ENCODE data around the gene RPL19.
"Not testable (repeated sequence)": the region's sequence is repeated elsewhere in the genome, so short reads cannot be mapped to it uniquely, and the experiment has no call there.

Gene RPL19

DNA sequence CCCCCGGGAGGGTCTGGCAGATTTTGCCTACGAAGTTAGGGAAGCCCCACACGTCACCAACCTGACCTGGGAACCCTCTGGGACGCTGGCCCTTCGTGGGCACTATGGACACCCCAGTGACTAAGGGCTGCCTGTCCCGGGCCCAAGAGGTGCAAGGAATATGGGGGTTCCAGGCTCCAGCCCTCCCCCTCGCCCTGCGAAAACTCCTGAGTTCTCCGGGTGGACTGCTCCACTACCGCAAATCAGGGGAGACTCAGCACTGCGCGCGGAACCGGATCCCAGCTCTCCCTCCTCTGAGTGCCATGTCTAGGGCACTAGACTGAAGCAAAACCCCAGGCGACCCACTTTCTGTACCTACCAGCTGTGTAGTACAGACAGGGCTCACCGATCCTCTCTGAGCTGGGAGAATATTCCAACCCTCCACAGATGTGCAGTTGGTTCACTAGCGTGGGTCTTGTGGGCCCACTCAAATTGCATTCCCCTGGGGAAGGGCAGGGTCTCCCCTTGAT, 34.2 kb upstream of the RPL19 start, which contains the start of gene ARL5C:
Gene ARL5C (minus strand): TSS at position 321 of the 509 bp plus-strand sequence. CDS start 401 bp downstream, outside the sequence.
- ChIA-PET POLR2A (no interaction called here), CTCF (interaction anchor here (0.9 to 10.9 kb wide), 17 partner anchors 8 to 286 kb away, joined by 3 to 208 read pairs (median 6); partner anchors contain the start of gene PLXDC1)
- TF ChIP-seq, protein P1, sequence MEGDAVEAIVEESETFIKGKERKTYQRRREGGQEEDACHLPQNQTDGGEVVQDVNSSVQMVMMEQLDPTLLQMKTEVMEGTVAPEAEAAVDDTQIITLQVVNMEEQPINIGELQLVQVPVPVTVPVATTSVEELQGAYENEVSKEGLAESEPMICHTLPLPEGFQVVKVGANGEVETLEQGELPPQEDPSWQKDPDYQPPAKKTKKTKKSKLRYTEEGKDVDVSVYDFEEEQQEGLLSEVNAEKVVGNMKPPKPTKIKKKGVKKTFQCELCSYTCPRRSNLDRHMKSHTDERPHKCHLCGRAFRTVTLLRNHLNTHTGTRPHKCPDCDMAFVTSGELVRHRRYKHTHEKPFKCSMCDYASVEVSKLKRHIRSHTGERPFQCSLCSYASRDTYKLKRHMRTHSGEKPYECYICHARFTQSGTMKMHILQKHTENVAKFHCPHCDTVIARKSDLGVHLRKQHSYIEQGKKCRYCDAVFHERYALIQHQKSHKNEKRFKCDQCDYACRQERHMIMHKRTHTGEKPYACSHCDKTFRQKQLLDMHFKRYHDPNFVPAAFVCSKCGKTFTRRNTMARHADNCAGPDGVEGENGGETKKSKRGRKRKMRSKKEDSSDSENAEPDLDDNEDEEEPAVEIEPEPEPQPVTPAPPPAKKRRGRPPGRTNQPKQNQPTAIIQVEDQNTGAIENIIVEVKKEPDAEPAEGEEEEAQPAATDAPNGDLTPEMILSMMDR (IDR thresholded peaks at IDR 0.05; ENCODE audit: insufficient read depth, low read length, missing control alignments): no peak
- no peak for DNase-seq (ENCODE audit: low read depth, low spot score)
- peak within 1 kb of the TSS; percentile 55 for H3K4me3 ChIP-seq (ENCODE audit: low read depth, low read length)

DNA sequence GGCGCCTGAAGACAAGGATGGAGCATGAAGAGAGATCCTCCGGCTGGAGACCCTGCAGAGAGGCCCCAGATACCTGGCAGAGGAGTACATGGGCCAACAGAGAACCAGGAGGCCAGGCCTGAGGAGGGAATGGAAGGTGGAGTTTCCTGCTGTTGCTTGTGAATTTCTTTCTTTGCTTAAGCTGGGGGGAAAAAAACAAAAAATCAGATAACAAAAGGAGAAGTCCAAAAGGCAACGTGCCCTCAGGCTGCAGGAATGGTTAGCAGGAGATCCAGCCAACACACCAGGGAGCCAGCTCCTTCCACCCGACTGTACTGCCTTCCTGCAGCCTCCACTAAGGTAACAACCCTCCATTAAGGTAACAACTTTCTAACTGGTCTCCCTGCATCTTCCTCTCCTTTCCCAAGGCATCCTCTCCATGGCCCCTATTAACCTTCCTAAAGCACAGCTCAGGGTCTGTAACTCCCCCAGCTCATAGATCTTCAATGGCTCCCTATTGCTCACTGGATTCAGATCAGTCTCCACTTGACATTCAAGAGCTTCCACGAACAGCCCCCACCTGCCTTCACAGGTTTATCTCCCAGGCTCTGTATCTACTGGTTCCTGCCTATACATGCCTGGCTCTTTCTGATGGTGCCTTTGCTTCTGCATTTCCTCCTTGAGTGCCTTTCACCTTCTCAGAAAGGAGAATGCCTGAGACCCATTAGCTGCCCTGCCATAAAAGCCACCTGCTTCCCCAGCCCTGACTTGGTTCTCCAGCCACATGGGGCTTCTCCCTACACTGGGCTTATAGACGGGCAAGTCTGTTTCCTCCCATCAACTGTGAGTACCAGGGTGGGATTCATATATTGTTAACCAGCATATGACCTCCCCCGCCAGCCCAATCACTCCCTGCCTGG, 33.4 kb upstream of the RPL19 start:
- H3K4me3 ChIP-seq (ENCODE audit: low read depth, low read length): no peak overlapping the region
- CTCF ChIA-PET: interaction anchor here (0.7 to 10.9 kb wide), 14 partner anchors 9 to 286 kb away, joined by 3 to 208 read pairs (median 6); partner anchors contain the start of gene PLXDC1
- no peak for DNase-seq (ENCODE audit: low read depth, low spot score)
- TF ChIP-seq, protein P1 (IDR thresholded peaks at IDR 0.05; ENCODE audit: insufficient read depth, low read length, missing control alignments): no peak
- POLR2A ChIA-PET: interaction anchor here (0.6 kb wide), 1 partner anchor 234 kb away, joined by 3 read pairs; no protein-coding TSS in a partner anchor

DNA sequence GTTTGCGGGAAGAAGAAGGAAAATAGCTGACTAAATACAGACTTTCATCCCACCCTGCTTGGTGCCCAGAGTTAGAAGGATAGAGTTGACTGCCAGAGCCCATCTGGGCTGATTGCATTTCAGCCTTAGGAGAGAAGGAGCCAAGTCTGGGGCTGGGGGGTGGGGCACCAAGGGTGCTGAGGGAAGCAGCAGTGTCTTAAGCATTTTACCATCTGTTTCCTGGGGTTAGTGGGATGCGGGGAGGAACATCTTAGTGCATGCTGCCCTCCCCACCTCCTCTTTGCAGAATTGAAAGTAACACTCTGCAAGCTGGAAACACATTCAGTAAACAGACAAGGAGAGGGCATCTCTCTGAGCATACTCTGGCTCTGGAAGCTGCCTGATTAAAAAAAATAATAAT, 32.6 kb upstream of the RPL19 start:
- ChIA-PET CTCF (interaction anchor here (0.6 to 10.9 kb wide), 12 partner anchors 7 to 308 kb away, joined by 3 to 208 read pairs (median 4); partner anchors contain the start of gene PLXDC1), POLR2A (interaction anchor here (0.6 kb wide), 1 partner anchor 234 kb away, joined by 3 read pairs; no protein-coding TSS in a partner anchor)
- TF ChIP-seq, protein P1 (IDR thresholded peaks at IDR 0.05; ENCODE audit: insufficient read depth, low read length, missing control alignments): no peak

DNA sequence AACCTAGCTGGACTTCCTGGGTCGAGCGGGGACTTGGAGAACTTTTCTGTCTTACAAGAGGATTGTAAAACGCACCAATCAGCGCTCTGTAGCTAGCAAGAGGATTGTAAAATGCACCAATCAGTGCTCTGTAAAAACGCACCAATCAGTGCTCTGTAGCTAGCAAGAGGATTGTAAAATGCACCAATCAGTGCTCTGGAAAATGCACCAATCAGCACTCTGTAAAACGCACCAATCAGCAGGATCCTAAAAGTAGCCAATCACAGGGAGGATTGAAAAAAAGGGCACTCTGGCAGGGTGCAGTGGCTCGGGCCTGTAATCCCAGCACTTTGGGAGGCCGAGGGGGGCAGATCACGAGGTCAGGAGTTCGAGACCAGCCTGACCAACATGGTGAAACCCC, 31.6 kb upstream of the RPL19 start:
- CTCF ChIA-PET: interaction anchor here (1.0 to 10.9 kb wide), 7 partner anchors 8 to 186 kb away, joined by 3 to 208 read pairs (median 7); partner anchors contain the start of gene PLXDC1
- POLR2A ChIA-PET; H3K4me3 ChIP-seq (ENCODE audit: low read depth, low read length); DNase-seq (ENCODE audit: low read depth, low spot score): not testable (repeated sequence)

More for the DNA sequence above, 32.6 kb upstream of the RPL19 start:
- no peak overlapping the region for H3K4me3 ChIP-seq (ENCODE audit: low read depth, low read length)
- DNase-seq (ENCODE audit: low read depth, low spot score): no peak

DNA sequence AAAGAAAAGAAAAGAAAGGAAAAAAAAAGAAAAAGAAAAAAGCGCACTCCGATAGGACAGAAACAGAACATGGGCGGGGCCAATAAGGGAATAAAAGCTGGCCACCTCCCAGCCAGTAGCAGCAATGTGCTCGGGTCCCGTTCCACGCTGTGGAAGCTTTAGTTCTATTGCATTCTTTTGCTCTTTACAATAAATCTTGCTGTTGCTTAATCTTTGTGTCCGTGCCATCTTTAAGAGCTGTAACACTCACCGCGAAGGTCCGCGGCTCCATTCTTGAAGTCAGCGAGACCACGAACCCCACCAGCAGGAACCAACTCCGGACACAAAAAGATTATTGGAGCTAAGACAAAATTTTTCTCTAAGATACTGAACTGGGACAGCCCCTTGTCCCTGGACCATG, 31.0 kb upstream of the RPL19 start:
- no peak for DNase-seq (ENCODE audit: low read depth, low spot score)
- ChIA-PET POLR2A (no interaction called here), CTCF (interaction anchor here (1.0 to 2.1 kb wide), 6 partner anchors 10 to 186 kb away, joined by 3 to 9 read pairs (median 5); no protein-coding TSS in a partner anchor)
- TF ChIP-seq, protein P1 (IDR thresholded peaks at IDR 0.05; ENCODE audit: insufficient read depth, low read length, missing control alignments): no peak
- no peak overlapping the region for H3K4me3 ChIP-seq (ENCODE audit: low read depth, low read length)

DNA sequence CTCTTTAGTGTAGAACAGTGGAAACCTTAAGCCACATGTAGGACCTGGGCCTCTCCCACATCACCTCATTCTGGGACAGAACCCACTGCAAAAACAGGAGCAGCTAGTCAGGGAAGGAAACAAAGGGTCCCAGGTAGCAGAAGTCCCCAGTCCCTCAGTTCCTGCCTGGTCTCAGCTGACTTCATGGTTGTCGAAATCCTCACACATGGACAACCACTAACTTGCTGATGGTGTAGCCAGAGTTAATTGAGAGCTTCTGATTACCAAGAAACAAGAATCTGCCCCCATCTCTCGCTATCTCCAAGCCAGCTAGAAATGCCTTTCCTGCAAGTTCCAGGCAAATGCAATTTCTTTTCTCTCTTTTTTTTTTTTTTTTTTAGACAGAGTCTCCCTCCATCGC, 30.6 kb upstream of the RPL19 start:
- CTCF ChIA-PET: interaction anchor here (1.0 to 2.1 kb wide), 6 partner anchors 9 to 187 kb away, joined by 3 to 9 read pairs (median 5); no protein-coding TSS in a partner anchor
- TF ChIP-seq, protein P1 (IDR thresholded peaks at IDR 0.05; ENCODE audit: insufficient read depth, low read length, missing control alignments): no peak
- H3K4me3 ChIP-seq (ENCODE audit: low read depth, low read length): no peak overlapping the region
- no peak for DNase-seq (ENCODE audit: low read depth, low spot score)
- POLR2A ChIA-PET: no interaction called here

Measured in AG04449 (cell line).